ENCODE results near the gene CEMIP2. TPM values are rescaled to one million over a fixed set of nuclear protein-coding genes. Genes with fewer than 3 reads are reported as not detected.
A peak's percentile ranks its signal among the peaks of the same experiment; 100 is the strongest.

The CEMIP2 gene
- total and polyA plus RNA-seq, 7 experiments from 2014 or later: 17.6 to 183 (median 87.7) TPM

GRCh38 chr9:71647094-71647591 lies 121.2 kb downstream of the CEMIP2 start:
- H3K36me3 Mint-ChIP-seq: peaks cover 0 to 16% (median 0%) of the 10 kb centered on the region in 5 donors
- H3K9me3 Mint-ChIP-seq: peaks cover 0 to 8% (median 0%) of the 10 kb centered on the region in 11 donors
- H3K4me3 Mint-ChIP-seq: peak overlapping the region; percentile 17 to 83 (median 58)
- peaks cover 0 to 18% (median 1%) of the 10 kb centered on the region in 5 donors for H3K27me3 Mint-ChIP-seq
- peaks cover 8 to 20% of the 10 kb centered on the region in 2 donors for H3K4me1 ChIP-seq (ENCODE audit: control insufficient read depth in 2 of 2, insufficient read depth in 2 of 2, low read length in 2 of 2)
- no peak overlapping the region for H3K27ac ChIP-seq (ENCODE audit: low read depth, low read length)
- intact Hi-C loops (cut with micrococcal nuclease): no loop called here
- no peaks in the 10 kb centered on the region for H3K9me3 ChIP-seq (ENCODE audit: control insufficient read depth in 2 of 3, low read length in 3 of 3)
- peak overlapping the region in 1 of 9 donors; percentile 30 for H3K27ac Mint-ChIP-seq
- ATAC-seq: peak; percentile 42
- peak overlapping the region; percentile 6 for H3K4me3 ChIP-seq (ENCODE audit: low read length)
- no peaks in the 10 kb centered on the region for H3K36me3 ChIP-seq (ENCODE audit: control insufficient read depth in 2 of 3, insufficient read depth in 3 of 3, low read length in 3 of 3)
- no peaks in the 10 kb centered on the region for H3K27me3 ChIP-seq (ENCODE audit: control insufficient read depth in 2 of 2, insufficient read depth in 2 of 2, low read length in 2 of 2)
- peaks cover 13 to 49% (median 24%) of the 10 kb centered on the region in 7 donors for H3K4me1 Mint-ChIP-seq
- peak in 2 of 9 donors; percentile 4 to 28 for DNase-seq
- CTCF ChIA-PET: interaction anchor here (0.6 to 1.2 kb wide), 3 partner anchors 10 to 68 kb away, joined by 3 to 5 read pairs (median 5); no protein-coding TSS in a partner anchor
- POLR2A ChIA-PET: no interaction called here

GRCh38 chr9:71646131-71646530 lies 122.2 kb downstream of the CEMIP2 start:
- no peak for DNase-seq
- Mint-ChIP-seq H3K27ac (no peak overlapping the region), H3K4me1 (peaks cover 13 to 42% (median 23%) of the 10 kb centered on the region in 7 donors), H3K4me3 (peak overlapping the region in 1 of 10 donors; percentile 6), H3K36me3 (peaks cover 0 to 14% (median 0%) of the 10 kb centered on the region in 5 donors), H3K9me3 (peaks cover 0 to 8% (median 0%) of the 10 kb centered on the region in 11 donors), H3K27me3 (peaks cover 0 to 16% (median 0%) of the 10 kb centered on the region in 5 donors)
- ATAC-seq: no peak
- Histone ChIP-seq H3K9me3 (ENCODE audit: control insufficient read depth in 2 of 3, low read length in 3 of 3) (no peaks in the 10 kb centered on the region), H3K27me3 (ENCODE audit: control insufficient read depth in 2 of 2, insufficient read depth in 2 of 2, low read length in 2 of 2) (no peaks in the 10 kb centered on the region), H3K4me1 (ENCODE audit: control insufficient read depth in 2 of 2, insufficient read depth in 2 of 2, low read length in 2 of 2) (peaks cover 8 to 20% of the 10 kb centered on the region in 2 donors), H3K27ac (ENCODE audit: low read depth, low read length) (no peak overlapping the region), H3K4me3 (ENCODE audit: low read length) (no peak overlapping the region), H3K36me3 (ENCODE audit: control insufficient read depth in 2 of 3, insufficient read depth in 3 of 3, low read length in 3 of 3) (no peaks in the 10 kb centered on the region)
- ChIA-PET CTCF (no interaction called here), POLR2A (interaction anchor here (0.9 kb wide), 1 partner anchor 1496 kb away, joined by 6 read pairs; no protein-coding TSS in a partner anchor)
- intact Hi-C loops (cut with micrococcal nuclease): no loop called here

DNA sequence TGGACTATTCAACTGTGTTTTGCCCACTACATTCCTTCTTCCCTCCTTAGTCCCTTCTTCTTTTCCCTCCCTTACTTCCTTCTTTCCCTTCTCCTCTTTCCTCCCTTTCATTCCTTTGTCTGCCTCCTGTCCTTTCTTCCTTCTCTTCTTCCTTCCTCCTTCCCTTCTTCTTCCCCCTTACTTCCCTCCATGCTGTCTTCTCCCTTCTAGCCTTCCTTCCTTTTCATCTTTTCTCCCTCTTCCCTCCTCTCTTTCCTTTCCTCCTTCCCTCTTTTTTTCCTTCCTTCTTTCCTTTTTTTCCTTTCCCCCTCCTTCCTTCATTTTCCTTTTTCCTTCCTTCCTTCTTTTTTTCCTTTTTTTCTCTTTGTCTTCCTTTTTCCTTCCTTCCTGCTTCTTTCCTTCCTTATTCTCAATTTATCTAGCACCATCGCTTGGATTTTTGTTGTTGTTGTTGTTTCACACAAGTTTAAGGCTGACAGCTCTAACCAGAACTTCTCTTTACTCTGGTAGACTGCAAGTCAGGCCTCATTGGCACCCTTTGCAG lies 123.4 kb downstream of the CEMIP2 start:
- no peak overlapping the region for H3K4me3 Mint-ChIP-seq
- Histone ChIP-seq H3K4me1 (ENCODE audit: control insufficient read depth in 2 of 2, insufficient read depth in 2 of 2, low read length in 2 of 2) (peaks cover 8 to 20% of the 10 kb centered on the region in 2 donors), H3K9me3 (ENCODE audit: control insufficient read depth in 2 of 3, low read length in 3 of 3) (no peaks in the 10 kb centered on the region), H3K36me3 (ENCODE audit: control insufficient read depth in 2 of 3, insufficient read depth in 3 of 3, low read length in 3 of 3) (no peaks in the 10 kb centered on the region), H3K4me3 (ENCODE audit: low read length) (no peak overlapping the region), H3K27ac (ENCODE audit: low read depth, low read length) (no peak overlapping the region), H3K27me3 (ENCODE audit: control insufficient read depth in 2 of 2, insufficient read depth in 2 of 2, low read length in 2 of 2) (no peaks in the 10 kb centered on the region)
- peaks cover 0 to 8% (median 0%) of the 10 kb centered on the region in 11 donors for H3K9me3 Mint-ChIP-seq
- ChIA-PET CTCF (no interaction called here), POLR2A (no interaction called here)
- H3K27me3 Mint-ChIP-seq: peaks cover 0 to 12% (median 0%) of the 10 kb centered on the region in 5 donors
- H3K4me1 Mint-ChIP-seq: peaks cover 13 to 42% (median 24%) of the 10 kb centered on the region in 7 donors
- peaks cover 0 to 10% (median 0%) of the 10 kb centered on the region in 5 donors for H3K36me3 Mint-ChIP-seq
- DNase-seq (no peak), ATAC-seq (no peak)
- H3K27ac Mint-ChIP-seq: peak overlapping the region in 3 of 9 donors; percentile 4 to 54 (median 37)
- intact Hi-C loops (cut with micrococcal nuclease): loop anchor here in 1 of 2 donors (5.0 kb wide), 1 partner anchor 37 kb away; no protein-coding TSS in a partner anchor

DNA sequence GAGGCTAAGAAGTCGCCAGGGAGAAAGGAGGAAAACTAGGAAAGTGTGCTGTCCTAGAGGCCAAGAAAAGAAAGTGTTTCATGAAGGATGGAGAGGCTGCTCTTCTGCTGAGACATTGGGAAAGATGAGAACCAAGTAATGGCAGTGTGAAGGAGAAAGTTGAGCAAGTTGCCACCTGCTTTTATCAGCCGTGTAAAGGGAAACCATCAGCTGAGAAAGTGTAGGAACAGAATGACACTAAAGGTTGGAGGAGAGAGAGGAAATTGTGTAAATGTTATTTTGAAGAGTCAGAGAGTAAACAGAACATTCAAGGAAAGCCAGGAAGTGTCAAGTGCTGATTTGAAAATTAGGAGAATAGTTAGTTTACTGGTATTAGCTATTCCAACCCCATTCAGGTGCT lies 125.0 kb downstream of the CEMIP2 start:
- Histone ChIP-seq H3K36me3 (ENCODE audit: control insufficient read depth in 2 of 3, insufficient read depth in 3 of 3, low read length in 3 of 3) (no peaks in the 10 kb centered on the region), H3K27ac (ENCODE audit: low read depth, low read length) (no peak overlapping the region), H3K27me3 (ENCODE audit: control insufficient read depth in 2 of 2, insufficient read depth in 2 of 2, low read length in 2 of 2) (no peaks in the 10 kb centered on the region), H3K9me3 (ENCODE audit: control insufficient read depth in 2 of 3, low read length in 3 of 3) (no peaks in the 10 kb centered on the region), H3K4me3 (ENCODE audit: low read length) (no peak overlapping the region), H3K4me1 (ENCODE audit: control insufficient read depth in 2 of 2, insufficient read depth in 2 of 2, low read length in 2 of 2) (peaks cover 8 to 29% of the 10 kb centered on the region in 2 donors)
- peaks cover 0 to 12% (median 0%) of the 10 kb centered on the region in 5 donors for H3K27me3 Mint-ChIP-seq
- H3K36me3 Mint-ChIP-seq: peaks cover 0 to 4% (median 0%) of the 10 kb centered on the region in 5 donors
- peaks cover 8 to 54% (median 29%) of the 10 kb centered on the region in 7 donors for H3K4me1 Mint-ChIP-seq
- H3K27ac Mint-ChIP-seq: no peak overlapping the region
- intact Hi-C loops (cut with micrococcal nuclease): loop anchor here in 1 of 2 donors (5.0 kb wide), 1 partner anchor 39 kb away; no protein-coding TSS in a partner anchor
- ATAC-seq (no peak), DNase-seq (no peak)
- peaks cover 0 to 2% (median 0%) of the 10 kb centered on the region in 11 donors for H3K9me3 Mint-ChIP-seq
- POLR2A ChIA-PET: no interaction called here
- H3K4me3 Mint-ChIP-seq: no peak overlapping the region
- CTCF ChIA-PET: no interaction called here

DNA sequence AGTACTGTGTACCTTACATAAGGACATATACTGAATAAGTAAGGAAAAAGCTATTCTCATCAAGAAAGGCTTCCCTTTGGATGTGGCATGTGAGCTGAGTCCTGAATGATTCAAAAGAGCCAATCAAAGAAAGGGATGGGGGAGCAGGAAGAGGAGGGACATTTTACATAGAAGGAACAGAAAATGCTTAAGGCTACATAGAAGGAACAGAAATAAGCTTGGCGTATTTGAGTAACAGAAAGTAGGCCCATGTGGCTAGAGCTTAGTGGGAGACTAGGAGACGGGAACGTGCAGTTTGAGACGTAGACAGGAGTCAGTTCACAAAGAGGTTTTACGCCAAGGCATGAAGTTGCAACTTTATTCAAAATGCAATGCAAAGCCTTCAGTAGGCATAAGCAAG lies 126.3 kb downstream of the CEMIP2 start:
- ChIA-PET CTCF (interaction anchor here (1.7 kb wide), 1 partner anchor 38 kb away, joined by 3 read pairs; no protein-coding TSS in a partner anchor), POLR2A (no interaction called here)
- DNase-seq (no peak), ATAC-seq (no peak)
- Histone ChIP-seq H3K4me3 (ENCODE audit: low read length) (no peak overlapping the region), H3K27ac (ENCODE audit: low read depth, low read length) (no peak overlapping the region), H3K36me3 (ENCODE audit: control insufficient read depth in 2 of 3, insufficient read depth in 3 of 3, low read length in 3 of 3) (no peaks in the 10 kb centered on the region), H3K4me1 (ENCODE audit: control insufficient read depth in 2 of 2, insufficient read depth in 2 of 2, low read length in 2 of 2) (peaks cover 2 to 19% of the 10 kb centered on the region in 2 donors), H3K9me3 (ENCODE audit: control insufficient read depth in 2 of 3, low read length in 3 of 3) (no peaks in the 10 kb centered on the region), H3K27me3 (ENCODE audit: control insufficient read depth in 2 of 2, insufficient read depth in 2 of 2, low read length in 2 of 2) (no peaks in the 10 kb centered on the region)
- Mint-ChIP-seq H3K27ac (no peak overlapping the region), H3K4me1 (peaks cover 2 to 50% (median 20%) of the 10 kb centered on the region in 7 donors), H3K36me3 (peaks cover 0 to 8% (median 0%) of the 10 kb centered on the region in 5 donors), H3K4me3 (no peak overlapping the region), H3K27me3 (peaks cover 0 to 12% (median 0%) of the 10 kb centered on the region in 5 donors), H3K9me3 (peaks cover 0 to 2% (median 0%) of the 10 kb centered on the region in 11 donors)
- intact Hi-C loops (cut with micrococcal nuclease): loop anchor here in 1 of 2 donors (5.0 kb wide), 1 partner anchor 40 kb away; no protein-coding TSS in a partner anchor

- H3K4me1 Mint-ChIP-seq: peaks cover 0 to 33% (median 13%) of the 10 kb centered on the region in 7 donors
- Histone ChIP-seq H3K9me3 (ENCODE audit: control insufficient read depth in 2 of 3, low read length in 3 of 3) (no peaks in the 10 kb centered on the region), H3K27ac (ENCODE audit: low read depth, low read length) (no peak overlapping the region), H3K4me1 (ENCODE audit: control insufficient read depth in 2 of 2, insufficient read depth in 2 of 2, low read length in 2 of 2) (peaks cover 0 to 13% of the 10 kb centered on the region in 2 donors), H3K4me3 (ENCODE audit: low read length) (no peak overlapping the region), H3K27me3 (ENCODE audit: control insufficient read depth in 2 of 2, insufficient read depth in 2 of 2, low read length in 2 of 2) (no peaks in the 10 kb centered on the region), H3K36me3 (ENCODE audit: control insufficient read depth in 2 of 3, insufficient read depth in 3 of 3, low read length in 3 of 3) (no peaks in the 10 kb centered on the region)
- peak overlapping the region in 5 of 10 donors; percentile 12 to 80 (median 22) for H3K4me3 Mint-ChIP-seq
- POLR2A ChIA-PET: no interaction called here
- CTCF ChIA-PET: interaction anchor here (0.5 to 0.8 kb wide), 2 partner anchors 10 to 79 kb away, joined by 3 to 4 read pairs; no protein-coding TSS in a partner anchor
- peak; percentile 76 for ATAC-seq
- H3K27me3 Mint-ChIP-seq: no peaks in the 10 kb centered on the region
- no peak for DNase-seq
- peak overlapping the region in 1 of 9 donors; percentile 77 for H3K27ac Mint-ChIP-seq
- peaks cover 0 to 7% (median 0%) of the 10 kb centered on the region in 5 donors for H3K36me3 Mint-ChIP-seq
- H3K9me3 Mint-ChIP-seq: peaks cover 0 to 1% (median 0%) of the 10 kb centered on the region in 11 donors
- intact Hi-C loops (cut with micrococcal nuclease): loop anchor here in 1 of 2 donors (5.0 kb wide), 1 partner anchor 49 kb away; no protein-coding TSS in a partner anchor
These were observed 129.7 kb downstream of the CEMIP2 start for GRCh38 chr9:71638627-71639026.
